ENCODE results near the gene PNMA8B.
"Not testable (repeated sequence)": the region's sequence is repeated elsewhere in the genome, so short reads cannot be mapped to it uniquely, and the experiment has no call there.

Gene PNMA8B

DNA sequence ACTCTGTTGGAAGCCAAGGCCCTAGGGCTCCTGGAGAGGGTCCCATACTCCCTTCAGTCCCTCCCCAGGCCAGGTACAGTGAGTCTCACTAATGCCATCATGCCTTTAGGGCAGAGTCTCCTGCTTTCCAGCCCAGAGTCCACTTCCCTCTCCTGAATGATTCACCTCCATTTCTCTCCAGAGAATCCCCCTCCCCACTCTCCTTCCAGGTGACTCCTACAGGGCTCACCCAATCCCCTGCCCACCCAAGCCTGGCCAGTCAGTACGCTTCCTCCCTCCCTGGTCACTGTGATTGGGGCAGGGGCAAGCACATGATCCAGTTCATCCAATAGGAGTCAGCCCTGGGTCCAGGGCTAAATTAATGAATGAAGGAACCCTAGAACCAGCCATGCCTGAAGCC, 35.0 kb upstream of the PNMA8B start:
- H3K27me3 ChIP-seq (ENCODE audit: low read depth, low read length), result peaks cover 6% of the 10 kb centered on the region; the same call in 1 of the 2 replicates
- TF ChIP-seq EZH2phosphoT487 (IDR thresholded peaks at IDR 0.05; ENCODE audit: low read depth) (no peak), CTCF (IDR thresholded peaks at IDR 0.05; ENCODE audit: low read depth, low read length) (no peak)
- no peak overlapping the region for H3K9ac ChIP-seq (ENCODE audit: low read length)
- peaks cover 10% of the 10 kb centered on the region for H3K4me1 ChIP-seq (ENCODE audit: low read length)
- H3K36me3 ChIP-seq (replicated peaks; ENCODE audit: low read depth, low read length), result no peaks in the 10 kb centered on the region
- H3K79me2 ChIP-seq (ENCODE audit: low read length), result no peaks in the 10 kb centered on the region
- H3K4me2 ChIP-seq (ENCODE audit: low read length), result no peak overlapping the region
- no peak overlapping the region for H3K27ac ChIP-seq (ENCODE audit: low read length)
- no peaks in the 10 kb centered on the region for H4K20me1 ChIP-seq (ENCODE audit: insufficient read depth, low read length)
- H3K4me3 ChIP-seq (ENCODE audit: low read length), result no peak overlapping the region
- no peaks in the 10 kb centered on the region for H3K9me3 ChIP-seq (ENCODE audit: insufficient read depth, low read length)
- no peak overlapping the region for H2AFZ ChIP-seq (ENCODE audit: low read depth, low read length)

- peak overlapping the region; percentile 47 for H3K4me2 ChIP-seq (ENCODE audit: low read length)
- peaks cover 10% of the 10 kb centered on the region for H3K4me1 ChIP-seq (ENCODE audit: low read length)
- no peak overlapping the region for H3K9ac ChIP-seq (ENCODE audit: low read length)
- H2AFZ ChIP-seq (ENCODE audit: low read depth, low read length), result peak overlapping the region; percentile 76; the same call in 1 of the 2 replicates
- TF ChIP-seq CTCF (IDR thresholded peaks at IDR 0.05; ENCODE audit: low read depth, low read length), result peak; percentile 99
- TF ChIP-seq EZH2phosphoT487 (IDR thresholded peaks at IDR 0.05; ENCODE audit: low read depth), result no peak
- H3K27ac ChIP-seq (ENCODE audit: low read length), result no peak overlapping the region
- H3K27me3 ChIP-seq (ENCODE audit: low read depth, low read length), result peaks cover 6% of the 10 kb centered on the region; the same call in 1 of the 2 replicates
- H3K9me3 ChIP-seq (ENCODE audit: insufficient read depth, low read length), result no peaks in the 10 kb centered on the region
- no peak overlapping the region for H3K4me3 ChIP-seq (ENCODE audit: low read length)
- no peaks in the 10 kb centered on the region for H3K79me2 ChIP-seq (ENCODE audit: low read length)
- H3K36me3 ChIP-seq (replicated peaks; ENCODE audit: low read depth, low read length), result no peaks in the 10 kb centered on the region
- no peaks in the 10 kb centered on the region for H4K20me1 ChIP-seq (ENCODE audit: insufficient read depth, low read length)
Measured at GRCh38 chr19:46529622-46530451, 34.2 kb upstream of the PNMA8B start.

GRCh38 chr19:46528601-46529590, 33.2 kb upstream of the PNMA8B start:
- TF ChIP-seq EZH2phosphoT487 (IDR thresholded peaks at IDR 0.05; ENCODE audit: low read depth) (no peak), CTCF (IDR thresholded peaks at IDR 0.05; ENCODE audit: low read depth, low read length) (no peak)
- H3K4me1 ChIP-seq (ENCODE audit: low read length), result peaks cover 10% of the 10 kb centered on the region
- peaks cover 3% of the 10 kb centered on the region; the same call in 1 of the 2 replicates for H3K9me3 ChIP-seq (ENCODE audit: insufficient read depth, low read length)
- no peaks in the 10 kb centered on the region for H4K20me1 ChIP-seq (ENCODE audit: insufficient read depth, low read length)
- H3K4me3 ChIP-seq (ENCODE audit: low read length), result no peak overlapping the region
- H3K4me2 ChIP-seq (ENCODE audit: low read length), result peak overlapping the region; percentile 47
- peaks cover 6% of the 10 kb centered on the region; the same call in 1 of the 2 replicates for H3K27me3 ChIP-seq (ENCODE audit: low read depth, low read length)
- no peak overlapping the region for H3K9ac ChIP-seq (ENCODE audit: low read length)
- H2AFZ ChIP-seq (ENCODE audit: low read depth, low read length), result peak overlapping the region; percentile 76; the same call in 1 of the 2 replicates
- no peaks in the 10 kb centered on the region for H3K36me3 ChIP-seq (replicated peaks; ENCODE audit: low read depth, low read length)
- no peaks in the 10 kb centered on the region for H3K79me2 ChIP-seq (ENCODE audit: low read length)
- no peak overlapping the region for H3K27ac ChIP-seq (ENCODE audit: low read length)

DNA sequence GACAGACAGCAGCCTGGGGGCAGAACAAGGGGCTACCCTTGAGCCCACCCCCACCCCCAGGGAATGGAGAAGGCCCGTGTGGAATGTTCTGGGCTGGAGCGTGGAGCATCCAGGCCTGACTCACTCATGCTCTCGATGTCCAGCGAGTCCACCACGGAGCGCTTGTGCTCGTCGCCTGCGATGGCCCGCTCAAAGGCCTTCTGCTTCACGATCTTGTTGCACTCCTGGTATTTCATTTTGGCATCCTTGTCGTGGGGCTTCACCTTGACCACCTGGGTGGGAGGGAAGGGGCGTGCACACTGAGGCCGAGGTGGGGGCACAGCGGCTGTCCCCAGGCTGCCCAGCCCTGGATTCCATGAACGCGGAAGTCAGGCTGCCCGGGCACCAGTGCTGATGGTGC, 31.1 kb upstream of the PNMA8B start:
- peaks cover 18% of the 10 kb centered on the region for H3K4me1 ChIP-seq (ENCODE audit: low read length)
- not testable (repeated sequence) for H3K4me3 ChIP-seq (ENCODE audit: low read length); H3K27ac ChIP-seq (ENCODE audit: low read length); H3K4me2 ChIP-seq (ENCODE audit: low read length); H4K20me1 ChIP-seq (ENCODE audit: insufficient read depth, low read length); H3K36me3 ChIP-seq (replicated peaks; ENCODE audit: low read depth, low read length); H3K9ac ChIP-seq (ENCODE audit: low read length); H2AFZ ChIP-seq (ENCODE audit: low read depth, low read length); H3K79me2 ChIP-seq (ENCODE audit: low read length); H3K9me3 ChIP-seq (ENCODE audit: insufficient read depth, low read length); H3K27me3 ChIP-seq (ENCODE audit: low read depth, low read length)
